ENCODE results near the gene ANKRD9. TPM values are rescaled to one million over a fixed set of nuclear protein-coding genes. Genes with fewer than 3 reads are reported as not detected.

ANKRD9 gene
- total and polyA plus RNA-seq, 9 of the 15 experiments (the other 6 are each of a cell fraction or from before 2014, with no cell fraction given): 0.04 to 32.9 (median 5.3) TPM

DNA sequence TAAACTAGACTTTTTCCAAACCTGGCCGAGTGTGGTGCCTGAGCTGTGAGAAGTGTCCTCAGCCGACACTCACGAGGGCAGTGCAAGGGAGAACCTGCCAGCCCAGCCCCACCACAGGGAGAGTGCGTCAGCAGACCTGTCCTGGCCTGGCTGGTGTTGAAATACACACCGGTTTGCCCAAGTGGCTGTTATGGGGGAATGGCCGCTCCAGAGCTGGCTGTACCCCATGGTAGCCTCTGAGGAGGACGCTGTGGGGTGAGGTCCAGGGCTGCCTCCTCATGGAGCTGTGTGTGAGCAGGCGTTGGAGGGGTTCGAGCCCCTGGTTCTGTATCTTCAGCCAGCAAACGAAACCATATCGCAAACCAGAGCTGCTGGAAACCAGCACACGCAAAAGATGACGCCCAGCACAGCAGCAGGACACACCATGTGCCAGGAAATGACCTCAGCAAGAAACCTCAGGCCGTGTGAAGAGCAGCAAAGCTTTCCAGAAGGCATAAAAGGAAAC lies 9.4 kb downstream of the ANKRD9 start (continued):
- TF ChIP-seq, protein P1, sequence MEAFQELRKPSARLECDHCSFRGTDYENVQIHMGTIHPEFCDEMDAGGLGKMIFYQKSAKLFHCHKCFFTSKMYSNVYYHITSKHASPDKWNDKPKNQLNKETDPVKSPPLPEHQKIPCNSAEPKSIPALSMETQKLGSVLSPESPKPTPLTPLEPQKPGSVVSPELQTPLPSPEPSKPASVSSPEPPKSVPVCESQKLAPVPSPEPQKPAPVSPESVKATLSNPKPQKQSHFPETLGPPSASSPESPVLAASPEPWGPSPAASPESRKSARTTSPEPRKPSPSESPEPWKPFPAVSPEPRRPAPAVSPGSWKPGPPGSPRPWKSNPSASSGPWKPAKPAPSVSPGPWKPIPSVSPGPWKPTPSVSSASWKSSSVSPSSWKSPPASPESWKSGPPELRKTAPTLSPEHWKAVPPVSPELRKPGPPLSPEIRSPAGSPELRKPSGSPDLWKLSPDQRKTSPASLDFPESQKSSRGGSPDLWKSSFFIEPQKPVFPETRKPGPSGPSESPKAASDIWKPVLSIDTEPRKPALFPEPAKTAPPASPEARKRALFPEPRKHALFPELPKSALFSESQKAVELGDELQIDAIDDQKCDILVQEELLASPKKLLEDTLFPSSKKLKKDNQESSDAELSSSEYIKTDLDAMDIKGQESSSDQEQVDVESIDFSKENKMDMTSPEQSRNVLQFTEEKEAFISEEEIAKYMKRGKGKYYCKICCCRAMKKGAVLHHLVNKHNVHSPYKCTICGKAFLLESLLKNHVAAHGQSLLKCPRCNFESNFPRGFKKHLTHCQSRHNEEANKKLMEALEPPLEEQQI (IDR thresholded peaks at IDR 0.05): no peak
- TF ChIP-seq KAT7 (CRISPR knock-in tag; IDR thresholded peaks at IDR 0.05; ENCODE audit: borderline replicate concordance) (no peak), KHSRP (IDR thresholded peaks at IDR 0.05) (no peak), RFX1 (IDR thresholded peaks at IDR 0.05) (no peak), ZC3H8 (IDR thresholded peaks at IDR 0.05) (no peak), CXXC5 (CRISPR knock-in tag; IDR thresholded peaks at IDR 0.05) (no peak), ATF7 (IDR thresholded peaks at IDR 0.05) (no peak), BDP1 (IDR thresholded peaks at IDR 0.05; ENCODE audit: insufficient read depth, insufficient read length) (no peak), MGA (IDR thresholded peaks at IDR 0.05) (peak; percentile 75), SP2 (IDR thresholded peaks at IDR 0.05; ENCODE audit: extremely low read depth, low read depth, low read length, poor library complexity, severe bottlenecking) (no peak), IFI16 (CRISPR knock-in tag; IDR thresholded peaks at IDR 0.05) (no peak)
- TF ChIP-seq, protein P2, sequence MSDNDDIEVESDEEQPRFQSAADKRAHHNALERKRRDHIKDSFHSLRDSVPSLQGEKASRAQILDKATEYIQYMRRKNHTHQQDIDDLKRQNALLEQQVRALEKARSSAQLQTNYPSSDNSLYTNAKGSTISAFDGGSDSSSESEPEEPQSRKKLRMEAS (CRISPR knock-in tag; IDR thresholded peaks at IDR 0.05): peak; percentile 73
- TF ChIP-seq, protein P3, sequence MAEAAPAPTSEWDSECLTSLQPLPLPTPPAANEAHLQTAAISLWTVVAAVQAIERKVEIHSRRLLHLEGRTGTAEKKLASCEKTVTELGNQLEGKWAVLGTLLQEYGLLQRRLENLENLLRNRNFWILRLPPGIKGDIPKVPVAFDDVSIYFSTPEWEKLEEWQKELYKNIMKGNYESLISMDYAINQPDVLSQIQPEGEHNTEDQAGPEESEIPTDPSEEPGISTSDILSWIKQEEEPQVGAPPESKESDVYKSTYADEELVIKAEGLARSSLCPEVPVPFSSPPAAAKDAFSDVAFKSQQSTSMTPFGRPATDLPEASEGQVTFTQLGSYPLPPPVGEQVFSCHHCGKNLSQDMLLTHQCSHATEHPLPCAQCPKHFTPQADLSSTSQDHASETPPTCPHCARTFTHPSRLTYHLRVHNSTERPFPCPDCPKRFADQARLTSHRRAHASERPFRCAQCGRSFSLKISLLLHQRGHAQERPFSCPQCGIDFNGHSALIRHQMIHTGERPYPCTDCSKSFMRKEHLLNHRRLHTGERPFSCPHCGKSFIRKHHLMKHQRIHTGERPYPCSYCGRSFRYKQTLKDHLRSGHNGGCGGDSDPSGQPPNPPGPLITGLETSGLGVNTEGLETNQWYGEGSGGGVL (CRISPR knock-in tag; IDR thresholded peaks at IDR 0.05): no peak
